Astrocyte of the spinal cord (primary cell): ENCODE results near the gene RBM44.
"Not testable (repeated sequence)": the region's sequence is repeated elsewhere in the genome, so short reads cannot be mapped to it uniquely, and the experiment has no call there.

Source experiments
- DNase-seq: peaks from one replicate; pipeline ENCODE4 v3.0.0; 2011; ENCODE audit warnings: low read depth, low spot score
- H3K4me3 ChIP-seq: 2 replicates; pipeline ENCODE4 v1.5.1; 2011; ENCODE audit warnings: low read depth, mild to moderate bottlenecking, low read length, moderate library complexity
- CTCF ChIP-seq: IDR thresholded peaks from 2 replicates; pipeline ENCODE4 v1.5.1; 2012; ENCODE audit warnings: low read depth, mild to moderate bottlenecking, low read length, inconsistent platforms
- in situ Hi-C: cut with HindIII; loops from 2 replicates; pipeline ENCODE4 v1.10.0; 2017; ENCODE audit warnings: low sequenced_read_pairs

The RBM44 gene

DNA sequence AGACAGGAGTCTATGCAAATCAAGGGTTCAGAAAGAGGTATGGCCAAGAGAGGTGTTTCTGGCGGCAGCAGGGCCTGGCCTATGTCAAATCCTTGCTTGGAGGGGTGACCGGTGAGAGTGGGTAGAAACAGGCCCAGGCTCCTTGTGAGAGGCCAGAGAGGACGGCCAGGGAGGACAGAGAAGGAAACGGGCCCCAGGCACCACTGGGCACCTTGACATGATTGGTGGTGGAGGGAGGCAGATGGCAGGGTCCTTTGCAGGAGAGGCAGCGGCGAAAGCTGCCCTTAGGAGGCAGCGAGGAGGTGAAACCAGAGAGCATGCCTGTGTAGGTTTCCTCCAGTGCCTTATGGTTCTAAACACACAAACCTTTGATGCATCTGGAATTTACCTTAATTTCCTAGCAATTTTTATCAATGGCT lies 67.1 kb downstream of the RBM44 start:
- no peak for DNase-seq
- peak; percentile 30 for TF ChIP-seq CTCF
- in situ Hi-C loops = no loop called here
- H3K4me3 ChIP-seq = no peak overlapping the region

DNA sequence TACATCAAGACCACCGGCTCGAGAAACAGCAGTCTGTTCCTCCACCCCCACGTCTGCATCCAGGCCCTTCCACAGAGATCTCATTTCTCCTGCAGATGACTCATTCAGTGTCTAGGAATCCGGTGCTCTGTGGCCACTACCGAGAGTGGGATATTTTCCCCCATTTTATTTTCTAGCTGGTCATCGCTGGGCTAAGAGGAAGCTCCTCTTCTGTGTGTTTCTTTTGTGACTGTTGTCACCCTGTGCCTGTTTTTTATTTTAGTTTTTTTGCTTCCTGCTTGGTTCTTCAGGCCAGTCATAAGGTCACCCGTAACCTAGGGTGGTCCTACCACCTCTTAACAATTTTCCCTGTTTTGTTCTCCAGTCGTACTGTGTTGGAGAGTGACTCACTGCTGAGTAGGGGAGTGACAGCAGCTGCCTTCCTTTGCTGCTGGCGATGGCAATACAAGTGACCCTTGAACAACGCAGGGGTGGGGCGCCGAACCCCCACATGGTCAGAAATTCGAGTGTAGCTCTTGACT lies 67.6 kb downstream of the RBM44 start:
- in situ Hi-C loops = no loop called here
- no peak overlapping the region for H3K4me3 ChIP-seq
- no peak for TF ChIP-seq CTCF
- peak; percentile 77 for DNase-seq

- no peak overlapping the region for H3K4me3 ChIP-seq
- DNase-seq = no peak
- in situ Hi-C loops = no loop called here
- TF ChIP-seq CTCF = no peak
Observed at GRCh38 chr2:237867465-237867864, 68.9 kb downstream of the RBM44 start.

DNA sequence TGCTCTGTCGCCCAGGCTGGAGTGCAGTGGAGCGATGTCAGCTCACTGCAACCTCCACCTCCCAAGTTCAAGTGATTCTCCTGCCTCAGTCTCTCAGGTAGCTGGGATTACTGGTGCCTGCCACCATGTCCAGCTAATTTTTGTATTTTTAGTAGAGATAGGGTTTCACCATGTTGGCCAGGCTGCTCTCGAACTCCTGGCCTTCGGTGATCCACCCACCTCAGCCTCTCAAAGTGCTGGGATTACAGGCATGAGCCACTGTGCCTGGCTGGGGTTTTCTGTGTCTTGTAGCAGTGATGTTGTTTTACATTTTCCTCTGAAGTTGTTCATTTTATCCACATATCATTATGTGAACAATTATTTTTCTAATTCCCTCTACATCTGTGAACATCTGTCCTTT lies 69.5 kb downstream of the RBM44 start:
- in situ Hi-C loops, H3K4me3 ChIP-seq, DNase-seq: not testable (repeated sequence)

- no peak for TF ChIP-seq CTCF
- no peak overlapping the region for H3K4me3 ChIP-seq
- in situ Hi-C loops = no loop called here
- peak; percentile 58 for DNase-seq
Observed at GRCh38 chr2:237868631-237869342, 70.2 kb downstream of the RBM44 start.

- H3K4me3 ChIP-seq = no peak overlapping the region
- DNase-seq = no peak
- no peak for TF ChIP-seq CTCF
- in situ Hi-C loops = no loop called here
Observed at GRCh38 chr2:237869343-237870102, 70.9 kb downstream of the RBM44 start.

- no peak overlapping the region for H3K4me3 ChIP-seq
- in situ Hi-C loops = no loop called here
- no peak for TF ChIP-seq CTCF
- DNase-seq = no peak
Observed at GRCh38 chr2:237870126-237870525, 71.5 kb downstream of the RBM44 start.
